CD4-positive, alpha-beta T cell treated with Interleukin-2 at 100 ng/mL for 4 hours (primary cell): ENCODE measurements around the gene LCOR.
"Not testable (repeated sequence)": the region's sequence is repeated elsewhere in the genome, so short reads cannot be mapped to it uniquely, and the experiment has no call there.

Experiments
- DNase-seq: peaks from one replicate; pipeline ENCODE4 v3.0.0-alpha.2; 2020; ENCODE audit warnings: low spot score

Gene LCOR

DNA sequence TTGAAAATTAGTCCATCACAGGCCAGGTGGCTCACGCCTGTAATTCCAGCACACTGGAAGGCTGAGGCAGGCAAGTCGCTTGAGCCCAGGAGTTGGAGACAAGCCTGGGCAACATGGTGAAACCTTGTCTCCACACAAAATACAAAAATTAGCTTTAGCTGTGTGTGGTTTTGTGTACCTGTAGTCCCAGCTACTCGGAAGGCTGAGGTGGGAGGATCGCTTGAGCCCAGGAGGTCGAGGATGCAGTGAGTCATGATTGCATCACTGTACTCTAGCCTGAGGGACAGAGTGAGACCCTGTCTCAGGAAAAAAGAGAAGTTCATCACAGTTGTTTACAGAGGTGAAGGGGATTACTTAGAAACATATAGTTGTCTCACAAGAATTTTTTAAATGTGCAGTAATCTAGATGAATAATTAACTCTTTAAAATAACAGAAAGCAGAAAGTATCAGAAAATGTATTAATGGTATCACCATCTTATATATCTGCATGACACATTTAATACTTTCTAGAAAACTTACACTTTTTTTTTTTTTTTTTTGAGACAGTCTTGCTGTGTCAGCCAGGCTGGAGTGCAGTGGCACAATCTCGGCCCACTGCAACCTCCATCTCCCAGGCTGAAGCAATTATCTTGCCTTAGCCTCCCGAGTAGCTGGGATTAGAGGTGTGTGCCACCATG is 8.9 kb downstream of the LCOR start:
- peak; percentile 28 for DNase-seq

DNA sequence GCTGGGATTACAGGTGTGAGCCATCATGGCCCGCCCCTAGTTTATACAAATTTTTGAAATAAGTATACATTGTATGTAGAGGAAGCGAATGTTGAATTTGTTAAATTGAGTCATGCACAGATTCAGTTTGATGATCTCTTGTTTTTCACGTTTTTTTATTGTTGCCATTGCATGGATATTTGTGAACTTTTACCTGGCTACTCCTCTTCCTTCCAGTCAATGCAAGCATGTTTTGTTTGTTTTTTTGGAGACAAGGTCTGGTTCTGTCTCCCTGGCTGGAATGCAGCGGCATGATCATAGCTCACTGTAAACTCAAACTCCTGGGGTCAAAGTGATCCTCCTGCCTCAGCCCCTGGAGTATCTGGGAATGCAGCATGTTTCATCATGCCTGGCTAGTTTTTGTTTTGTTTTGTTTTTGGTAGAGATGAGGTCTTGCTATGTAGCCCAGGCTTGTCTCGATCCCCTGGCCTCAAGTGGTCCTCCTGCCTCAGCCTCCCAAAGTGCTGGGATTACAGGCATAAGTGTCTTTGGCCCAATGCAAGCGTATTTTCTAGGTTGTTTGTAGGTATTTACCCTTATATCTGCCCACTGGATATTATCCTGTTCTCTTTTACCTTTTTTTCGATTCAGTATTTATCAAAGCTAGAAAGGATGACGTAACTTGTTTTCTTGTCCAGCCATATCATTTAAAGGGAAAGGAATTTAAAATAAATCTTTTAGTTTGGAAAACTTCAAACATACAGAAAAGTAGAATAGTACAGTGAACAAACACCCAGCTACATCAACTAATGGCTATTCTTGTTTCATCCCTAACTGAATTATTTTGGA is 11.0 kb downstream of the LCOR start:
- DNase-seq = no peak

- no peak for DNase-seq
Observed at GRCh38 chr10:96843823-96844222, 11.7 kb downstream of the LCOR start.

GRCh38 chr10:96846395-96846794 is 14.3 kb downstream of the LCOR start:
- no peak for DNase-seq

DNA sequence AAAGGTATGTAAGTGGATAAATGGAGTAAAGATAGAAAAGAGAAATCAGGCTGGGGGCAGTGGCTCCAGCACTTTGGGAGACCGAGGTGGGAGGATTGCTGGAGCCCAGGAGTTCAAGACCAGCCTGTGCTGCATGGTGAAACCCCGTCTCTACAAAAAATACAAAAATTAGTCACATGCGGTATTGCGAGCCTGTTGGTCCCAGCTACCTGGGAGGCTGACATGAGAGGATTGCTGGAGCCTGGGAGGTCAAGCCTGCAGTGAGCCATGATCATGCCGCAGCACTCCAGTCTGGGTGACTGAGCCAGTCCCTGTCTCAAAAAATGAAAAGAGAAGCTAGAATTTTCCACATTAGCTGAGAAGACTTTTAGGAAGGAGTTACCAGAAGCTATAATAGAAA is 14.8 kb downstream of the LCOR start:
- no peak for DNase-seq

- not testable (repeated sequence) for DNase-seq
Observed at GRCh38 chr10:96847356-96847755, 15.3 kb downstream of the LCOR start.

- DNase-seq = no peak
Observed at GRCh38 chr10:96850113-96850512, 18.0 kb downstream of the LCOR start.

DNA sequence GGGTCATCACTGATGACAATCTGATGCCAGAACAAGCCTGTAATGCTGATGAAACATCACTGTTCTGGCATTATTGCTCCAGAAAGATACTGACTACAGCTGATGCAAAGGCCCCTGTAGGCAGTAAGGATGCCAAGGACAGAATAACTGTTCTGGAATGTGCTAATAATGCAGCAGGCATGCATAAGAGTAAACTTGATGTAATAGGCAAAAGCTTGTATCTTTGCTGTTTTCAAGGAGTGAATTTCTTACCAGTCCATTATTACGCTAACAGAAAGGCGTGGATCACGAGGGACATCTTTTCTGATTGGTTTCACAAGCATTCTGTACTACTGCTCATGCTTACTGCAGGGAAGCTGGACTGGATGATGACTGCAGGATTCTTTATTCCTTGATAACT is 18.7 kb downstream of the LCOR start:
- DNase-seq = no peak

DNA sequence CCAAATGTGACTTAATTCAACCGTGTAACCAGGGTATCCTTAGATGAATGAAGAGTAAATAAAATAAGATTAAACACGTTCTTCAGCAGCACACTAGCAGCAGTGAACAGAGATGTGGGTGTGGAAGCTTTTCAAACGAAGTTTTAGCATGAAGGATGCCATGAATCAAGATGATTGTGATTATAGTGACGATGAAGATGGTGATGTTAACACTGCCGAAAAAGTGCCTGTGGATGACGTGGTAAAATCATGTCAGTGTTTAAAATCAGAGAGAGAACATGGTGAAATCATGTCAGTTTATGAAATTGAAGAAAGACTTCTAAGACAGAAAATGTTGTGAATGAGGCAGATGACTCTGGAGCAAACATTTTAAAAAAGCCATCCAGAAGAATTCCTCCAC is 19.2 kb downstream of the LCOR start:
- no peak for DNase-seq

GRCh38 chr10:96856317-96856716 is 24.2 kb downstream of the LCOR start:
- no peak for DNase-seq

DNA sequence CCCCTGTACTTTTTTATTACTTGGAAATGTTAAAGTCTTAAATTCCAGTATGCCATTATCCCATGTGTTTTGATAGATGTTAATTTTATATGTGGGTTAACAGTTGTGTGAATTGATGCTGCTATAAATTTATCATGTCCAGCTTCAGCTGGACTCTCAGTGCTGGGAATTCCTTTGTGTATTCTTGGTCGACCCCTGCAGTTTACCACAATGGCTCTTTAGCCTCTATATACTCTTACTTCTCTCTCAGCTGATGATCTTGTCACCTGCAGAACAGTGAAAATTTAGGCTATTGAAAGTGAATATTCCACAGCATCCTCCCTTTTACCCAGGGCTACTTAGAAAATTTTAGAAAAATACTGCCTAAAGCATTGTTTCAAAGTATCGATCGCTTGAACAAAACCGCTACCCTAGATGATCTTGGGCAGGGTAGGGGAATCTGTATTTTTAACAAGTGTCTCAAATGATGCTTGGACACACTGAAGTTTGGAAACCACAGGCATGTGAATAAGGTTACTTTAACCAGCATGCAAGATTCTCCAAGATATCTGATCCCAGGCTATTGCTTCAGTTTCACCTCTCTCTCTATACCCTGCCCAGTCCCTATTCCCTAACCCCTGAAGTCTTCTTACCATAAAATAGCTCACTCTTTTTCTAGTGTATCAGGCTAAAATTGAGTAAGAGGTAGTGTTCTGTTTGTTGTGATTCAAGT is 25.4 kb downstream of the LCOR start:
- DNase-seq = no peak

DNA sequence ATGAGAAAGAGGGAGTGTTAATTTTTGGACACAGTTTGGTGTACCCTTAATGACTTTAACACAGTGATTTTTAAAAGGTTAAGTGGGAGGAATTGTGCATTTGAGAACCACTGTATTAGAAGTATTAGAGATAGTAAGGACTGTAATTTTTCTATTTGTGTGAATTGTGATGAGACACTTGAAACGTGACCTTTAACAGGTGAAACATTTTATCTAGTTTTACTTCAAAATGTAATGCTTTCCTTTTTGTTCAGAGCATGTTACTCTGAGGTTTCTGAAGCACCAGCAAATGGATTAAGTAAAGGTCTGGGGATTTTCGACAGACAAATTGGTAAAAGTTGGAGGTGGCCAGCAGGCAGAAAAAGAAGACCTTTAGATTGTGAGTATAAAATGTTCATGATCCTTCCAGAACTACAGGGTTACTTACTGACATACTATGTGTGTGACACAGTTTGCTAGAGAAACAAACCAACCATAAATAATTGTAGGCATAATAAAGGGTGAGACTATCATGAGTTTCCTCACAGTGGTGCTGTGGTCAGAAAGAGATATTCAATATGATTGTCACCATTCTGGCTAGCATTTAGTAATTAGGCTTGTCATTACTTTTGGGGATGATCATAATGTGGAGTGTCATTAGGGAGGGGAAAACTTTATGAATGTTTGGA is 26.1 kb downstream of the LCOR start:
- DNase-seq = no peak

GRCh38 chr10:96858706-96859050 is 26.6 kb downstream of the LCOR start:
- DNase-seq = no peak

- no peak for DNase-seq
Observed at GRCh38 chr10:96860631-96861277, 28.7 kb downstream of the LCOR start.

DNA sequence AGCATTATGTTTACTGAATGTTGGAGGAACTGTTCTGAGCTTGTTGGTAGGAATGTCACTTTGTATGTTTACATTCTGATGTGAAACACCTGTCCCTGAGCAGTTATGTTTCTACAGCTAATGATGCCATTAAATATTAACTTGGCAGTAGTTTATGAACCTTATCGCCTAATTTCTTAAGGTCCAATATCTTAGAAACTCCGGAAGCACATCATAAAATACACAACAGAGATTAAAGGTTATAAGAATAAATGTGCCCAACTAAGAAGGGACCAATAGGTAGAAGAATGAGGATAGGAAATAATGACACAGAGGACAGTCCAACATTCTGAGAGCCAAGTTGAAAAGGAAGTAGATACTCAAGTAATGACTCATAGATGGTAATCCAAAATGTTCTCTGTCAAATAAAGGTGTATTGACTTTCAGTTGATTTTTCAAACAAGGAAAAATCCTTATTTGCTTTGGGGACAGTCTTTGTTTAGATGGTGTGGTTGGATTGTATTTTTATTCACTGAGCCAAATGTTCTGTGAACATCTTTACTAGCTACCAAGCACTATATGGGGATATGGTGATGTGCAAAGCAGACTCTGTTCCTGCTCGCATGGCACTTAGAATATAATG is 31.9 kb downstream of the LCOR start:
- DNase-seq = peak; percentile 7

GRCh38 chr10:96873086-96873485 is 41.0 kb downstream of the LCOR start:
- no peak for DNase-seq

DNA sequence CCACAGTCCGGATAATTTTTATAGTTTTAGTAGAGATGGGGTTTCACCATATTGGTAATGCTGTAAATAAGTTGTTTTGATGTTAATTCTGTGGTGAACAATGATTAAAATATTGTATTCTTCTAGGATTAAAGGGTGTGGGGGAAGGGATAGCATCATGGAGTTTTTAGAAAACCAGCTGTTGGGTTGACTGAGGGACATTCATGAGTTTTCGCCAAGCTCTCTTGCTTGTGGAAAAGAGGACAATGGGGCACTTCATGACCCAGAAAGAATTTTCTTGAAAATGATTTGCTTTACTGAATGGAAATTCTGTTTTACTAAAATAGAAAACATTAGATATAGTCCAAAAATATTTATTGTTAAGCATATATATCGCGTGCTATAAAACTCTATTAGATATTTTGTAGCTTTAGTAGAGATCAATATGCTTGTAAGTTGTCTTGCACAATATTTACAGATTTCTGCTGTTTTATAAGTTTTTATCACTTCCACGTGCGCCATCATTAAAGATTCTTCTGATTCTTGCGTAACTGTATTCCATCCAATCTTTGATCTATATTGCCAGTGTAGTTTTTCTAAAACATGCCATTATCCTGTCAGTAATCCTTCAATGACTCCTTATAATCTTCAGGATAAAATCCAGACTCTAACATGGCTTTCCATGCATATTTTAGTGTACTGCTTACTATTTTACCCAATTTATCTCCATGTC is 41.8 kb downstream of the LCOR start:
- DNase-seq = no peak

DNA sequence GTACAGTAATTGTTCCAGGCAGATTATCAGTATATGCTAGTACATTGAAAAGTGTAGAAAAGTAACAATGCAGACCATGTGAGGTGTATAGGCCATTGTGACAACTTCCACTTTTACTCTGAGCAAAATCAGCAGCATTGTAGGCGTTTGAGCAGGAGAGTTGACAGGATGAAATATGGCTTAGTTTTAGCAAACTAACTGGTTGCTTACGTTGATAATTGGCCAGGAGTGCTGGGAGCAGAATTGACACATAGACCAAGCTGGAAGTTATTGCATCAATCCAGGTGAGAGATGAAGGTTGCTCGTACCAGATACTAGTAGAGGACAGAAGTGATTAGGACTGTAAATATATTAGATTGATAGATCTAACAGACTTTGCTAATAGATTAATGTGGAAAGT is 46.0 kb downstream of the LCOR start:
- DNase-seq = no peak

- DNase-seq = no peak
Observed at GRCh38 chr10:96880575-96880974, 48.5 kb downstream of the LCOR start.

DNA sequence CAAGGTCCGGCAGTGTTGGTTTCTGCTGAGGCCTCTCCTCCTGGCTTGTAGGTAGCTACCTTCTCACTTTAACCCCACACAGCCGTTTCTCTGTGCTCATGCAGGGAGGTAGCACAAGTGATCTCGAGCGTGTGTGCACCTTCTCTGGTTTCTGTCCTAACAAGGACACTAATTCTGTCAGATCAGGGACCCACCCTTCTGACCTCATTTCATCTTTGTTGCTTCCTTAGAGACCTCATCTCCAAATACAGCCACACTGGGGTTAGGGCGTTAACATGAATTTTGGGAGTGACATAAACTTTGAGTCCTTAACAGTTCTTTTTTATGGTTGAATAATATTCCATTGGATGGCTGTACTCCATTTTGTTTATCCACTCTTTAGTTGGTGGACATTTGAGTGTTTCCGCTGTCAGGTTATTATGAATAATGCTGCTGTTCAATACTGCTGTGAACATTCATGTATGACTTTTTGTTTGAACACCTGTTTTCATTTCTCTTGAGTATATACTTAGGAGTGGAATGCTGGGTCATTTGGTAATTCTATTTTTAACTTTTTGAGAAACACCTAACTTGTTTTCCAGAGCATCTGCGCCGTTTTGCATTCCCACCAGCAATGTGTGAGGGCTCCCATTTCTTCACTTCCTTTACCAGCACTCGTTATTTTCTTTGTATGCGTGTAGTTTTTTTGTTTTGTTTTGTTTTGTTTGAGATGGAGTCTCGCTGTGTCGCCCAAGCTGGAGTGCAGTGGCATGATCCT is 57.5 kb downstream of the LCOR start:
- no peak for DNase-seq
